OCI-LY7 (cell line): ENCODE results near the gene MUC12. TPM values are rescaled to one million over a fixed set of nuclear protein-coding genes. Genes with fewer than 3 reads are reported as not detected.
"Not testable (repeated sequence)": the region's sequence is repeated elsewhere in the genome, so short reads cannot be mapped to it uniquely, and the experiment has no call there.

Source experiments
- BruUV-seq: library from RNA; stranded (reverse); fragments of 400-500 nt; replicated peaks from 2 replicates; lab custom pipeline; 2021; lab: Mats Ljungman, UMichigan
- CTCF ChIA-PET: fragments of 300-600 bp; sonication (Branson Sonifier 250); formaldehyde crosslinking; loops from one replicate; lab custom pipeline; 2022; ENCODE audit warnings: antibody characterized with exemption; ENCODE audit not compliant: unreplicated experiment; lab: Charles Lee
- POLR2A ChIA-PET: fragments of 300-600 bp; sonication (Branson Sonifier 250); formaldehyde crosslinking; loops from one replicate; lab custom pipeline; 2022; ENCODE audit warnings: antibody characterized with exemption; lab: Charles Lee
- DNase-seq: peaks from one replicate; pipeline ENCODE4 v3.0.0-alpha.2; 2015; ENCODE audit warnings: low spot score
- H2AFZ ChIP-seq: fragments of 200-600 bp; sonication (generic), shearing (Covaris generic); 2 replicates; pipeline ENCODE4 v1.6.1; 2014; ENCODE audit warnings: mild to moderate bottlenecking, antibody characterized with exemption, low read length, moderate library complexity
- H3K27ac ChIP-seq: fragments of 200-600 bp; sonication (generic); 2 replicates; pipeline ENCODE4 v1.5.1; 2014; ENCODE audit warnings: mixed run types, low read depth, mild to moderate bottlenecking, moderate library complexity, low read length, inconsistent platforms; ENCODE audit not compliant: poor library complexity, severe bottlenecking
- H3K36me3 ChIP-seq: fragments of 200-600 bp; sonication (generic); 2 replicates; pipeline ENCODE4 v1.6.1; 2014; ENCODE audit warnings: mild to moderate bottlenecking, antibody characterized with exemption, low read length, moderate library complexity, mixed read lengths; ENCODE audit not compliant: insufficient read depth
- H3K4me1 ChIP-seq: fragments of 200-600 bp; sonication (generic); 2 replicates; pipeline ENCODE4 v1.5.1; 2014; ENCODE audit warnings: mild to moderate bottlenecking, low read length; ENCODE audit not compliant: insufficient read depth, poor library complexity, severe bottlenecking
- H3K4me2 ChIP-seq: fragments of 200-600 bp; sonication (generic); 2 replicates; pipeline ENCODE4 v1.6.1; 2014; ENCODE audit warnings: mild to moderate bottlenecking, low read length
- H3K4me3 ChIP-seq: fragments of 200-600 bp; sonication (generic); 2 replicates; pipeline ENCODE4 v1.5.1; 2014; ENCODE audit warnings: mild to moderate bottlenecking, low read depth, low read length; ENCODE audit not compliant: poor library complexity, severe bottlenecking
- H3K79me2 ChIP-seq: fragments of 200-600 bp; sonication (generic); 2 replicates; pipeline ENCODE4 v1.6.1; 2016; ENCODE audit warnings: low read depth, mild to moderate bottlenecking, low read length, moderate library complexity, mixed read lengths; ENCODE audit not compliant: insufficient read depth
- H3K9me2 ChIP-seq: fragments of 200-600 bp; sonication (generic); 2 replicates; pipeline ENCODE4 v1.6.1; 2016; ENCODE audit warnings: mild to moderate bottlenecking, low read length, mixed read lengths; ENCODE audit not compliant: insufficient read depth
- H3K9me3 ChIP-seq: fragments of 200-600 bp; sonication (generic); 2 replicates; pipeline ENCODE4 v1.6.1; 2014; ENCODE audit warnings: mild to moderate bottlenecking, mixed run types, low read length, mixed read lengths
- H4K20me1 ChIP-seq: fragments of 200-600 bp; sonication (generic); 2 replicates; pipeline ENCODE4 v1.6.1; 2014; ENCODE audit warnings: mild to moderate bottlenecking, antibody characterized with exemption, low read length, moderate library complexity, mixed read lengths; ENCODE audit not compliant: insufficient read depth
- CTCF ChIP-seq: fragments of 200-600 bp; sonication (generic); conservative IDR thresholded peaks from 2 replicates; pipeline ENCODE4 v1.5.1; 2014; ENCODE audit warnings: mild to moderate bottlenecking, antibody characterized with exemption, low read length, moderate library complexity, mixed read lengths
- EZH2phosphoT487 ChIP-seq: fragments of 200-600 bp; sonication (generic); IDR thresholded peaks from 2 replicates; pipeline ENCODE4 v1.6.1; 2018; ENCODE audit warnings: low read depth, borderline replicate concordance, mild to moderate bottlenecking, mixed run types, antibody characterized with exemption, low read length, moderate library complexity, mixed read lengths
- intact Hi-C: fragments of 100-400 bp; cut with micrococcal nuclease; formaldehyde crosslinking; loops from one replicate; pipeline ENCODE4 v1.10.0; 2022; ENCODE audit not compliant: unreplicated experiment
- total RNA-seq, 2 experiments: library from RNA; depleted of rRNA in 1 of 2; stranded (reverse); fragments of >200 nt in 1 of 2; shearing (Covaris generic) in 1 of 2; gene quantifications; 2 replicates each; pipeline ENCODE4 v1.2.3, GENCODE V29; 2014 to 2022

The MUC12 gene
- total RNA-seq, 2 experiments from 2014 or later = not detected

- BruUV-seq = no TSS peak
- intact Hi-C loops = no loop called here
- Histone ChIP-seq H3K9me2 (no peaks in the 10 kb centered on the region), H2AFZ (no peak overlapping the region), H3K36me3 (no peaks in the 10 kb centered on the region), H3K4me3 (no peak overlapping the region), H3K4me2 (no peak overlapping the region), H3K79me2 (no peaks in the 10 kb centered on the region), H4K20me1 (no peaks in the 10 kb centered on the region), H3K9me3 (no peaks in the 10 kb centered on the region), H3K4me1 (no peaks in the 10 kb centered on the region), H3K27ac (no peak overlapping the region)
- DNase-seq = no peak
- TF ChIP-seq CTCF (no peak), EZH2phosphoT487 (no peak)
- CTCF ChIA-PET = no interaction called here
- POLR2A ChIA-PET = no interaction called here
Measured at GRCh38 chr7:100991631-100992030, 22.3 kb downstream of the MUC12 start.

GRCh38 chr7:100992280-100992679 is 22.9 kb downstream of the MUC12 start:
- H3K4me2 ChIP-seq, DNase-seq, H3K36me3 ChIP-seq, H3K9me3 ChIP-seq, H3K4me1 ChIP-seq, POLR2A ChIA-PET, H3K27ac ChIP-seq, H3K4me3 ChIP-seq, H3K79me2 ChIP-seq, intact Hi-C loops, H4K20me1 ChIP-seq, CTCF ChIA-PET, H3K9me2 ChIP-seq, BruUV-seq, H2AFZ ChIP-seq: not testable (repeated sequence)

- DNase-seq, BruUV-seq, H3K36me3 ChIP-seq, H4K20me1 ChIP-seq, H3K9me3 ChIP-seq, intact Hi-C loops, H3K79me2 ChIP-seq, H2AFZ ChIP-seq, H3K4me1 ChIP-seq, H3K9me2 ChIP-seq, H3K4me3 ChIP-seq, H3K4me2 ChIP-seq, POLR2A ChIA-PET, H3K27ac ChIP-seq, CTCF ChIA-PET: not testable (repeated sequence)
Measured at GRCh38 chr7:100994671-100995070, 25.3 kb downstream of the MUC12 start.

- intact Hi-C loops, H4K20me1 ChIP-seq, H3K36me3 ChIP-seq, H3K9me3 ChIP-seq, CTCF ChIA-PET, POLR2A ChIA-PET, BruUV-seq, H3K4me2 ChIP-seq, H3K9me2 ChIP-seq, H3K4me1 ChIP-seq, H2AFZ ChIP-seq, H3K4me3 ChIP-seq, DNase-seq, H3K79me2 ChIP-seq, H3K27ac ChIP-seq: not testable (repeated sequence)
Measured at GRCh38 chr7:100998530-100998929, 29.2 kb downstream of the MUC12 start.

GRCh38 chr7:100999334-100999733 is 30.0 kb downstream of the MUC12 start:
- H3K4me2 ChIP-seq, H4K20me1 ChIP-seq, H3K79me2 ChIP-seq, H3K4me3 ChIP-seq, DNase-seq, H3K9me2 ChIP-seq, H2AFZ ChIP-seq, H3K36me3 ChIP-seq, POLR2A ChIA-PET, H3K4me1 ChIP-seq, H3K9me3 ChIP-seq, intact Hi-C loops, H3K27ac ChIP-seq, CTCF ChIA-PET, BruUV-seq: not testable (repeated sequence)

GRCh38 chr7:101000025-101000424 is 30.7 kb downstream of the MUC12 start:
- H3K9me3 ChIP-seq, intact Hi-C loops, H3K27ac ChIP-seq, H3K4me3 ChIP-seq, BruUV-seq, DNase-seq, H2AFZ ChIP-seq, H4K20me1 ChIP-seq, H3K4me1 ChIP-seq, H3K36me3 ChIP-seq, H3K4me2 ChIP-seq, H3K9me2 ChIP-seq, POLR2A ChIA-PET, H3K79me2 ChIP-seq, CTCF ChIA-PET: not testable (repeated sequence)
